CD4-positive, CD25-positive, alpha-beta regulatory T cell (primary cell): Measurements from ENCODE around the gene TCTN2. TPM values are rescaled to one million over a fixed set of nuclear protein-coding genes. Genes with fewer than 3 reads are reported as not detected.

Experiments used
- ATAC-seq, 2 donors: fragments of 150-1000 bp; cut with Tn5 transposase; one replicate each; pipeline ENCODE4 v1.10.0; 2021; ENCODE audit warnings: low read depth in 2 of 2, moderate number of reproducible peaks in 2 of 2, moderate library complexity in 1 of 2
- DNase-seq, 3 donors: peaks; one replicate each; pipeline versions ENCODE4 v3.0.0 to v3.0.0-alpha.2; 2012 to 2022; ENCODE audit warnings: mixed read lengths in 1 of 3
- H3K27ac ChIP-seq: one replicate; pipeline ENCODE4 v1.7.0; 2013; ENCODE audit warnings: mild to moderate bottlenecking, low read length; ENCODE audit not compliant: insufficient read depth, poor library complexity, severe bottlenecking
- H3K27me3 ChIP-seq: one replicate; pipeline ENCODE4 v1.7.0; 2013; ENCODE audit warnings: low read length; ENCODE audit not compliant: control insufficient read depth, insufficient read depth
- H3K36me3 ChIP-seq: one replicate; pipeline ENCODE4 v1.7.0; 2013; ENCODE audit warnings: mild to moderate bottlenecking, low read length, moderate library complexity; ENCODE audit not compliant: control insufficient read depth, insufficient read depth
- H3K4me1 ChIP-seq: 2 replicates; pipeline ENCODE4 v1.7.0; 2013; ENCODE audit warnings: mild to moderate bottlenecking, low read length; ENCODE audit not compliant: insufficient read depth, control insufficient read depth, poor library complexity, severe bottlenecking
- H3K4me3 ChIP-seq: one replicate; pipeline ENCODE4 v1.7.0; 2013; ENCODE audit warnings: low read depth, mild to moderate bottlenecking, low read length, moderate library complexity
- H3K9me3 ChIP-seq, 2 experiments: 1 replicate in 1 of 2; 2 replicates in 1 of 2; pipeline ENCODE4 v1.7.0; 2013; ENCODE audit warnings: low read length in 2 of 2, mild to moderate bottlenecking in 1 of 2, moderate library complexity in 1 of 2; ENCODE audit not compliant: control insufficient read depth in 2 of 2
- H3K27ac Mint-ChIP-seq, 3 donors: one replicate each; pipeline ENCODE4 v1.8.0; 2020 to 2022; ENCODE audit warnings: mild to moderate bottlenecking in 3 of 3, mixed read lengths in 3 of 3, moderate library complexity in 2 of 3
- H3K27me3 Mint-ChIP-seq: one replicate; pipeline ENCODE4 v1.8.0; 2022; ENCODE audit warnings: mild to moderate bottlenecking, mixed read lengths
- H3K36me3 Mint-ChIP-seq: one replicate; pipeline ENCODE4 v1.8.0; 2020; ENCODE audit warnings: mixed read lengths
- H3K4me1 Mint-ChIP-seq, 4 donors: one replicate each; pipeline ENCODE4 v1.8.0; 2020 to 2022; ENCODE audit warnings: mixed read lengths in 4 of 4, mild to moderate bottlenecking in 1 of 4
- H3K4me3 Mint-ChIP-seq, 4 donors: one replicate each; pipeline ENCODE4 v1.8.0; 2020 to 2022; ENCODE audit warnings: mild to moderate bottlenecking in 4 of 4, mixed read lengths in 4 of 4, moderate library complexity in 3 of 4
- H3K9me3 Mint-ChIP-seq, 7 donors: one replicate each; pipeline ENCODE4 v1.8.0; 2020 to 2022; ENCODE audit warnings: mixed read lengths in 7 of 7, mild to moderate bottlenecking in 3 of 7, moderate library complexity in 2 of 7
- polyA plus RNA-seq, 4 donors: library from polyadenylated mRNA; unstranded; fragments of 300-500 nt; fragmentation: Illumina TruSeq; gene quantifications; one replicate each; pipeline ENCODE4 v1.2.3, GENCODE V29; 2021
- total RNA-seq: library from RNA; stranded (reverse); gene quantifications from one replicate; pipeline ENCODE4 v1.2.3, GENCODE V29; 2022

TCTN2 gene
- total and polyA plus RNA-seq, 5 donors from 2014 or later: 0.11 to 3.7 (median 1.4) TPM

DNA sequence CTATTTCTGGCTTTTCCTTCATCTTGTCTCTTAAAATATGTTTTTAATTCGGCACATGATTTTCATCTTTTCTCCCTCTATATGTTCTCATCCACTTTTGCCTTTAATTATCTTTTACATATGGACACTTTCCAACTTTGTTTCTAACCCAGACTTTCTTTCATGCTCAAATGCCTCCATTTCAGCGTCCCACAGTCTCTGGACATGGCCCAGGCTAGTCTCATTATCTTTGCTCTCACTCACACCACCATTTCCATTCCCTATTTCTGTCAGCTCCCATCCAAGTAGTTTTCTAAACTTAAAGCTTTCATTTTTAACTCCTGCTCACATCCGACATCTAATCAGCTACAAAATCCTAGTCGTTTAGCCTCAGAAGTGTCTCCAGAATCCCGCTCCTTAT, 22.5 kb upstream of the TCTN2 start:
- no peak overlapping the region for H3K4me3 Mint-ChIP-seq
- H3K9me3 Mint-ChIP-seq: no peaks in the 10 kb centered on the region
- no peaks in the 10 kb centered on the region for H3K4me1 ChIP-seq
- H3K36me3 ChIP-seq: peaks cover 50% of the 10 kb centered on the region
- no peak overlapping the region for H3K4me3 ChIP-seq
- H3K27ac ChIP-seq: no peak overlapping the region
- no peak for DNase-seq
- H3K9me3 ChIP-seq: no peaks in the 10 kb centered on the region
- H3K4me1 Mint-ChIP-seq: peaks cover 0 to 5% (median 0%) of the 10 kb centered on the region in 4 donors
- no peaks in the 10 kb centered on the region for H3K27me3 ChIP-seq
- H3K27ac Mint-ChIP-seq: no peak overlapping the region
- H3K36me3 Mint-ChIP-seq: peaks cover 22% of the 10 kb centered on the region
- no peaks in the 10 kb centered on the region for H3K27me3 Mint-ChIP-seq
- ATAC-seq: no peak

- H3K4me3 ChIP-seq: no peak overlapping the region
- ATAC-seq (no peak), DNase-seq (no peak)
- peaks cover 34% of the 10 kb centered on the region for H3K36me3 ChIP-seq
- H3K9me3 ChIP-seq: no peaks in the 10 kb centered on the region
- no peaks in the 10 kb centered on the region for H3K9me3 Mint-ChIP-seq
- no peak overlapping the region for H3K27ac ChIP-seq
- H3K27ac Mint-ChIP-seq: peak overlapping the region in 1 of 3 donors; percentile 36
- H3K4me3 Mint-ChIP-seq: no peak overlapping the region
- peaks cover 0 to 6% (median 3%) of the 10 kb centered on the region in 4 donors for H3K4me1 Mint-ChIP-seq
- H3K36me3 Mint-ChIP-seq: peaks cover 39% of the 10 kb centered on the region
- H3K4me1 ChIP-seq: no peaks in the 10 kb centered on the region
- H3K27me3 ChIP-seq: no peaks in the 10 kb centered on the region
- H3K27me3 Mint-ChIP-seq: no peaks in the 10 kb centered on the region
These were observed 16.7 kb upstream of the TCTN2 start for GRCh38 chr12:123654129-123654701.

DNA sequence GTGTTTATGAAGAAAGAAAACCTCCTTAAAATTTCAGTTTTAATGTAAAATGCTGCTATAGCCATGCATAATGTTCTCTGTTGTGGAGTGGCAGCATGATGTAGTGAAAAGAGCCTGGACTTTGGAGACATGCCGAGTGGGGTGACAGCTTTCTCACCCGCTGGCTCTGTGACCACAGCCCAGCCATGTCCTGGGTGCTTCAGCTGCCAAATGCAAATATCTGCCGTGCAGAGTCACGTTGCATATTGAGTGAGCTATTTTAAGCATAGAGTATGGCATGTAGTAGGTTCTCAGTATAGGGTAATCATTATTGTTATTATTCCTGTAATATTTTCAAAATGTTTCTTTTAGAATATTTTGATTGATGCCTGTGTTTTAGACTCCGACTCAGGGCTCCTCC, 15.5 kb upstream of the TCTN2 start:
- Histone ChIP-seq H3K4me1 (no peaks in the 10 kb centered on the region), H3K36me3 (peaks cover 29% of the 10 kb centered on the region), H3K4me3 (no peak overlapping the region), H3K9me3 (no peaks in the 10 kb centered on the region), H3K27me3 (no peaks in the 10 kb centered on the region), H3K27ac (no peak overlapping the region)
- Mint-ChIP-seq H3K4me3 (no peak overlapping the region), H3K27ac (no peak overlapping the region), H3K36me3 (peaks cover 43% of the 10 kb centered on the region), H3K4me1 (peaks cover 0 to 10% (median 7%) of the 10 kb centered on the region in 4 donors), H3K9me3 (no peaks in the 10 kb centered on the region), H3K27me3 (no peaks in the 10 kb centered on the region)
- ATAC-seq: no peak
- DNase-seq: no peak

DNA sequence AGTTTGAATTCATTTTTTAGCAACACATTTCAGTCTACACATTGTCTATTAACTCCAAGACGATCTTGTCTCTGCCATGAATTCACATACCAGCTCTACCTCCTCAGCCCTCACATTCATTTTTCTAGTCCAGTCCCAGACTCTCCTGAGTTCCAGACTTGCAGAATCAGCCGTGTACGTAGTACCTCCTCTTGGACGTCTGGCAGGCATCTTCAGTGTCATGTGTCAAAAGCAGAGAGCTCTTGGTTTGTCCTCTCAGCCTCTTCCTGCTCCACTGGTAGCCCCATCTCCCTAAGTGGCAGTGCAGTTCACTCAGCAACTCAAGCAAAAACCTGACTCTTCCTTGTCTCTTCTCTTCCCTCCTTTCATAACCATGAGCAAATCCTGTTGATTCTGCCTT, 14.5 kb upstream of the TCTN2 start:
- H3K36me3 ChIP-seq: peaks cover 24% of the 10 kb centered on the region
- Mint-ChIP-seq H3K4me1 (peaks cover 0 to 10% (median 7%) of the 10 kb centered on the region in 4 donors), H3K27me3 (no peaks in the 10 kb centered on the region), H3K36me3 (peaks cover 40% of the 10 kb centered on the region), H3K9me3 (no peaks in the 10 kb centered on the region), H3K27ac (no peak overlapping the region), H3K4me3 (no peak overlapping the region)
- no peak overlapping the region for H3K27ac ChIP-seq
- H3K9me3 ChIP-seq: no peaks in the 10 kb centered on the region
- H3K4me1 ChIP-seq: no peaks in the 10 kb centered on the region
- H3K4me3 ChIP-seq: no peak overlapping the region
- H3K27me3 ChIP-seq: no peaks in the 10 kb centered on the region
- ATAC-seq (no peak), DNase-seq (no peak)

GRCh38 chr12:123657211-123657610, 13.7 kb upstream of the TCTN2 start:
- Histone ChIP-seq H3K9me3 (no peaks in the 10 kb centered on the region), H3K27me3 (no peaks in the 10 kb centered on the region), H3K36me3 (peaks cover 24% of the 10 kb centered on the region), H3K4me3 (no peak overlapping the region), H3K4me1 (no peaks in the 10 kb centered on the region), H3K27ac (no peak overlapping the region)
- peaks cover 36% of the 10 kb centered on the region for H3K36me3 Mint-ChIP-seq
- no peaks in the 10 kb centered on the region for H3K9me3 Mint-ChIP-seq
- peaks cover 0 to 10% (median 7%) of the 10 kb centered on the region in 4 donors for H3K4me1 Mint-ChIP-seq
- H3K4me3 Mint-ChIP-seq: no peak overlapping the region
- ATAC-seq (no peak), DNase-seq (no peak)
- no peaks in the 10 kb centered on the region for H3K27me3 Mint-ChIP-seq
- no peak overlapping the region for H3K27ac Mint-ChIP-seq

DNA sequence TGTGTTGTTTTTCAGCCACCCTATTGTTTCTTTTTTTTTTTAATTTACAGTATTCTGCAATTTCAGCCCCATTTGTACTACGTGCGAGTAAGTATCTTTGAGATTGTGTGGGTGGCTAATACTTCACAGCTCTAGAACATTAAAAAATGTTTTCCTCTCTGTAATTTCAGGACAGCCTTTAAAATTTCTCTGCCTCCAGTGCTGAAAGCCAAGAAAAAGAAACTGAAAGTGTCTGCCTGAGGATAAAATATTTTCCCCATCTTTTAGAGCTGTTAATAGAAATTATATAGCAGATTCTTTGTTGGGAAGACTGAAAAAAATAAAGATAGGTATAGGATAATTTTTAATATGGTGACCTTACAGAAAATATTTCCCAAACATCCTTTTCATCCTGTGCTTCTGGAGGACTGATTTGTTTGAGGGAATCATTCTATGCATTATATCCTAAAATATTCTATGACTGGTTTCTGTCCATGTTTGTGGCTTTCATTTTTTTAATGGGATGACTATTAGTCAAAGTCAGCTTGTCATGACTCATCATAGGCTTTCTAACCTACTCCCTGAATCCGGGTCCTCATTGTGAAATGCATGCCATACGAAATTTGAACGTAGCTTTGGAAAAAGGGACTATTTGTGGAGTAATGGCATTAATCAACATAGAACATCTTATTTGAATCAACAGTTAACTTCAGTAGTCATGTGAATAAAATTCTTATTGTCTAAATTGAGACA, 10.8 kb upstream of the TCTN2 start:
- Mint-ChIP-seq H3K36me3 (peaks cover 22% of the 10 kb centered on the region), H3K9me3 (no peaks in the 10 kb centered on the region), H3K4me1 (peaks cover 0 to 10% (median 6%) of the 10 kb centered on the region in 4 donors), H3K27me3 (no peaks in the 10 kb centered on the region), H3K27ac (peak overlapping the region in 2 of 3 donors; percentile 62 to 87), H3K4me3 (peak overlapping the region in 2 of 4 donors; percentile 13 to 21)
- Histone ChIP-seq H3K4me1 (no peaks in the 10 kb centered on the region), H3K27me3 (no peaks in the 10 kb centered on the region), H3K9me3 (no peaks in the 10 kb centered on the region), H3K27ac (no peak overlapping the region), H3K36me3 (peaks cover 19% of the 10 kb centered on the region), H3K4me3 (peak overlapping the region; percentile 49)
- no peak for ATAC-seq
- DNase-seq: no peak

DNA sequence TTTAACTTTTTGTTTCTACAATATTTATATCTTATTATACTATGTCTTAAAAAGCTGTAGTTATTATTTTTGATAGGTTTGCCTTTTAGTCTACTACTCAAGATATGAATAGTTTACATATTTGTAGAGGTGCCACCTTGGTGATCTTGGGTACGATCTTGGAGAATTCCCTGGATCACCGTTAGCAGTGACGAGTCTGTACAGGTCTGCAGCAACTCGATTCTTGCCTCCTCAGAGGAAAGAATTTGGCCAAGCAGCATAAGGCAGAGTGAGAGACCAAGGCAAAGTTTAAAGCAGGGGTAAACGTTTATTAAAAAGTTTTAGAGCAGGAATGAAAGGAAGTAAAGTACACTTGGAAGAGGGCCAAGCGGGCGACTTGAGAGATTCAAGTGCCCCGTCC, 3.1 kb upstream of the TCTN2 start:
- no peak for ATAC-seq

GRCh38 chr12:123671876-123672275, 963 bp downstream of the TCTN2 start:
- H3K9me3 ChIP-seq: no peaks in the 10 kb centered on the region
- H3K4me3 ChIP-seq: peak overlapping the region; percentile 26
- Mint-ChIP-seq H3K4me3 (peak overlapping the region; percentile 82 to 95 (median 88)), H3K27me3 (no peaks in the 10 kb centered on the region), H3K9me3 (no peaks in the 10 kb centered on the region), H3K4me1 (peaks cover 7 to 21% (median 13%) of the 10 kb centered on the region in 4 donors), H3K27ac (peak overlapping the region in 1 of 3 donors; percentile 9), H3K36me3 (peaks cover 12% of the 10 kb centered on the region)
- H3K27ac ChIP-seq: no peak overlapping the region
- ATAC-seq: no peak
- no peaks in the 10 kb centered on the region for H3K27me3 ChIP-seq
- no peak for DNase-seq
- peaks cover 15% of the 10 kb centered on the region for H3K4me1 ChIP-seq
- H3K36me3 ChIP-seq: peaks cover 3% of the 10 kb centered on the region

More for the DNA sequence above, 3.1 kb upstream of the TCTN2 start:
- no peak for DNase-seq
- Mint-ChIP-seq H3K27me3 (no peaks in the 10 kb centered on the region), H3K9me3 (no peaks in the 10 kb centered on the region), H3K36me3 (no peaks in the 10 kb centered on the region), H3K4me1 (peaks cover 3 to 21% (median 10%) of the 10 kb centered on the region in 4 donors), H3K4me3 (no peak overlapping the region), H3K27ac (no peak overlapping the region)
- no peak overlapping the region for H3K4me3 ChIP-seq
- H3K9me3 ChIP-seq: no peaks in the 10 kb centered on the region
- peaks cover 15% of the 10 kb centered on the region for H3K4me1 ChIP-seq
- no peak overlapping the region for H3K27ac ChIP-seq
- H3K27me3 ChIP-seq: no peaks in the 10 kb centered on the region
- no peaks in the 10 kb centered on the region for H3K36me3 ChIP-seq
